ENCODE data around the gene TJP3. TPM values are rescaled to one million over a fixed set of nuclear protein-coding genes. Genes with fewer than 3 reads are reported as not detected.
"Not testable (repeated sequence)": the region's sequence is repeated elsewhere in the genome, so short reads cannot be mapped to it uniquely, and the experiment has no call there.

Gene TJP3
- total RNA-seq, 1 experiment from 2014 or later, result not detected

DNA sequence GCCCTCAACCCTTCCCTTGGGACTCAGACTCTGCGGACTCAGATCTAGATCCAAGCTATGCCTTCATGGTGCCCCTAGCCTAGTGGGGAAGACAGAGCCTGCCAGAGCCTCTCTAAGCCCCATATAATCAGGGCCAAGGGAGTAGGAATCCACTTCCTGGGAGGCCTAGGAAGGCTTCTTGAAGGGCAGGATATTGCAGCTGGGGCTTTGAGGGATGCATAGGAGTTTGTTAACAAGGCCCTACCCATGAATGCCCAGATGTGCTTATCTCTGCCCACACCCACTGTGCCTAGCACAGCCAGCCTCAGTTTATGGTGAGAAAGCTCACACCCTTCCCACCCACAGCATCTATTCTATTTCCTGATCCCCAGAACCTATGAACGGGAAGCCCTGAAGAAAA lies 42.0 kb downstream of the TJP3 start:
- no peak for DNase-seq
- Histone ChIP-seq H3K36me3 (no peaks in the 10 kb centered on the region), H3K4me1 (no peaks in the 10 kb centered on the region), H3K27me3 (no peaks in the 10 kb centered on the region), H3K9me3 (replicated peaks) (no peaks in the 10 kb centered on the region), H3K27ac (no peak overlapping the region), H3K4me3 (no peak overlapping the region)

- Histone ChIP-seq H3K27me3 (no peaks in the 10 kb centered on the region), H3K4me1 (no peaks in the 10 kb centered on the region), H3K27ac (no peak overlapping the region), H3K4me3 (no peak overlapping the region), H3K9me3 (replicated peaks) (no peaks in the 10 kb centered on the region), H3K36me3 (no peaks in the 10 kb centered on the region)
- no peak for DNase-seq
These were observed 43.1 kb downstream of the TJP3 start for GRCh38 chr19:3751236-3751635.

- Histone ChIP-seq H3K36me3 (no peaks in the 10 kb centered on the region), H3K27me3 (no peaks in the 10 kb centered on the region), H3K27ac (no peak overlapping the region), H3K9me3 (replicated peaks) (no peaks in the 10 kb centered on the region), H3K4me3 (no peak overlapping the region), H3K4me1 (no peaks in the 10 kb centered on the region)
- no peak for DNase-seq
These were observed 44.3 kb downstream of the TJP3 start for GRCh38 chr19:3752492-3752891.

DNA sequence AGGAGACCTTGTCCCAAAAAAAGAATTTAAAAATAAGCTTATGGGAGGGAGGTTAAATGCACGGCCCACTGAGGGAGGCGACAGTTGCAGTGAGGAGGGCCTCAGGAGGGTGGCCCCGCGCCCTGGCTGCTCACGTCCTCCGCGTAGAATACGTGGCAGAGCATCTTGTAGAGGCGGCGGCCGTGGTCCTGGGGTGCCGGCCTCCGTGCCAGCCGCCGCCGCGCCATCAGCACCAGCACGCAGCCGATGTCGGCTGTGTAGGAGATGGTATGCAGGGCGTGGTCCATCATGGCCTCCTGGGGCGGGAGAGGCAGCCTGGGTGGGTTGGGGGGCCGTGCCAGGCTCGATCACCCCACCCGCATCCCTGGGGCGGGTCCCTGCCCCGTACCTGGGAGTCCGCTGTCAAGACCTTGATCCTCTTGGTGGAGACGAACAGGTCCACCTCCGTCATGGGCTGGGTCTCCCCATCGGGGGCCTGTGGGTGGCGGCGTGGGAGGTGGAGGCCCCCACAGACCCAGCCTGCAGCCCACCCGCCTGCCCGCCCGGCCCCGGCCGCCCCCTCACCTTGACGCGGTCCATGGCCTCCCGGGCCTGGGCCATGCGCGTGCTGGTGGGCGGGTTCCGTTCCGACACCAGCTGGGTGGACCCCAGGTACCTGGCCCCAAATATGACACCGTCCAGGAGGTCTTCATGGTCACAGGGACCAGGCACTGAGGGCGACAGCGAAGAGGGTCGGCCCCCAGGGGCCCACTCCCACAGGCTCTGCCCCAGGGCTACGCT lies 45.6 kb downstream of the TJP3 start:
- Histone ChIP-seq H3K4me1 (no peaks in the 10 kb centered on the region), H3K36me3 (no peaks in the 10 kb centered on the region), H3K9me3 (replicated peaks) (no peaks in the 10 kb centered on the region), H3K27ac (no peak overlapping the region), H3K4me3 (no peak overlapping the region), H3K27me3 (no peaks in the 10 kb centered on the region)
- no peak for DNase-seq

GRCh38 chr19:3757705-3758104 lies 49.5 kb downstream of the TJP3 start:
- not testable (repeated sequence) for H3K27ac ChIP-seq; H3K27me3 ChIP-seq; H3K9me3 ChIP-seq (replicated peaks); H3K4me3 ChIP-seq; H3K36me3 ChIP-seq; DNase-seq; H3K4me1 ChIP-seq

DNA sequence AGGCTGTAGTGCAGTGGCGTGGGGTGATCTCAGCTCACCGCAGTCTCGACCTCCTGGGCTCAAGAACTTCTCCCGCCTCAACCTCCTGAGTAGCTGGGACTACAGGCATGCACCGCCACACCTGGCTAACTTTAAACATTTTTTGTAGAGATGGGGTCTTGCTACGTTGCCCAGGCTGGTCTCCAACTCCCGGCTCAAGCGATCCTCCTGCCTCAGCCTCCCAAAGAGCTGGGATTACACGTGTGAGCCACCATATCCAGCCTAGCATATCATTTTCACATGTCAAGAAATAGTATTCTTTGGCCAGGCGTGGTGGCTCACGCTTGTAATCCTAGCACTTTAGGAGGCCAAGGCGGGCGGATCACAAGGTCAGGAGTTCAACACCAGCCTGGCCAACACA lies 50.1 kb downstream of the TJP3 start:
- not testable (repeated sequence) for H3K27me3 ChIP-seq; H3K4me3 ChIP-seq; H3K36me3 ChIP-seq; H3K9me3 ChIP-seq (replicated peaks); DNase-seq; H3K4me1 ChIP-seq; H3K27ac ChIP-seq

GRCh38 chr19:3759482-3760254 lies 51.5 kb downstream of the TJP3 start:
- no peak for DNase-seq
- H3K27me3 ChIP-seq, result no peaks in the 10 kb centered on the region
- no peaks in the 10 kb centered on the region for H3K36me3 ChIP-seq
- no peak overlapping the region for H3K27ac ChIP-seq
- H3K9me3 ChIP-seq (replicated peaks), result no peaks in the 10 kb centered on the region
- H3K4me3 ChIP-seq, result no peak overlapping the region
- no peaks in the 10 kb centered on the region for H3K4me1 ChIP-seq

DNA sequence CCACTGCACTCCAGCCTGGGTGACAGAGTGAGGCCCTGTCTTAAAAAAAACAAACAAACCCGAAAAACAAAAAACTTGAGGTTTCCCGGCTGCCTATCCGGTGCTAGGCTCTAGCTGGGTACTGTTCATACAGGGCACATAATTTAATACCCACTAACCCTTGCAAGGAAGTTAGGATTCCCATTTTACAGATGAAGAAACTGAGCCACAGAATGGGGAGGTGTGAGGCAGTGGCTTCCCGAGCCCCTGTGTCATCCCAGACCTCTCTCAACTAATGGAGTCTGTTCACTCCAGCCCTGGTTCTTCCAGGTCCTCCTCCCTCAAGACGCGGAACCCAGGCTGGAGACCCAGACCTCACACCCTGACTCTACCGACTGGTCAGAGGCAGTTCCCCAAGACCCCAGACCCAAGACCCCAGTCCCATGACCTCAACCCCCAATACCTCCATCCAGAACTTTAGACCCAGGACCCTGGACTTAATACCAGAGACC lies 52.7 kb downstream of the TJP3 start:
- H3K36me3 ChIP-seq, result no peaks in the 10 kb centered on the region
- no peaks in the 10 kb centered on the region for H3K4me1 ChIP-seq
- H3K9me3 ChIP-seq (replicated peaks), result no peaks in the 10 kb centered on the region
- peak overlapping the region; percentile 83 for H3K4me3 ChIP-seq
- peak in 1 of 2 experiments; percentile 16 for DNase-seq
- H3K27ac ChIP-seq, result peak overlapping the region; percentile 26; the same call in 1 of the 2 replicates
- H3K27me3 ChIP-seq, result no peaks in the 10 kb centered on the region

DNA sequence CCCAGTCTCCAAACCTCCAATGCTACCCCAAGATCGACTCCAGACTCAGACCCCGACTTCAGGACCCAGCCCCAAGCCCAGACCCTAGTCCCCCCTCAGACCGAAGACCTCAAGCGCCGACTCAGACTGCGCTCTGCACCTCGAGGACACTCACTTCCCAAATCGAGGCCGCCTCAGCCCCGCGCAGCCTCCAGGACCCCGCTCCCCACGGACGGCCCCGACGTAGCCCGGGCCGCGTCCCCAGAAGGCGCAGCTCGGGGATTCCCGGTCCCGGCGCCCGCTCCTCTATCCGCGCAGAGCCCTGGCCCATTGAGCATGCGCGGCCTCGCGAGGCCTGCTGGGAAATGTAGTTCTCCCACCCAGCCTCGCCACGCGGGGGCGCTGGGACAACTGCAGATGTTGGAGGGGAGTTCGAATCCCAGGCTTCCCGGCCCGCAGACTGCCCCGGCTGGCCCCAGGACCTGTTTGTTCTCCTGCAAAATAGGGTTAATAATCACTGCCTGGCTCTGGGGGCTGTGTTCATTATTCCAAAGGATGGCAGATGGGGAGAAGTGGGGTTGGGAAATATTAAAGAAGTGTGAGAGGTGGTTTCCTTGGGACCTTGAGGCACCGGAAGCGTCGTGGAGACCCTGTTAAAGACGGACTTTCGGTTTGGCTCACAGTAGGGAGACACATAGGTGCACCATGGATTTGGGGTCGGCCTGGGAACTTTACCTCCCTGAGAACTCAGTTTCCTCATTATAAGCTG lies 53.4 kb downstream of the TJP3 start, which contains the start of gene APBA3:
TSS of gene APBA3 (minus strand) at position 311 of the 748 bp plus-strand sequence. CDS start 1,428 bp downstream, outside the sequence.
- Histone ChIP-seq H3K4me3 (peak within 1 kb of the TSS; percentile 89), H3K4me1 (no peaks in the 10 kb centered on the region), H3K27ac (peak within 1 kb of the TSS; percentile 78), H3K27me3 (no peaks in the 10 kb centered on the region), H3K9me3 (replicated peaks) (no peaks in the 10 kb centered on the region), H3K36me3 (peaks cover 3% of the 10 kb centered on the region; the same call in 1 of the 2 replicates)
- DNase-seq, result peak; percentile 89 to 94

DNA sequence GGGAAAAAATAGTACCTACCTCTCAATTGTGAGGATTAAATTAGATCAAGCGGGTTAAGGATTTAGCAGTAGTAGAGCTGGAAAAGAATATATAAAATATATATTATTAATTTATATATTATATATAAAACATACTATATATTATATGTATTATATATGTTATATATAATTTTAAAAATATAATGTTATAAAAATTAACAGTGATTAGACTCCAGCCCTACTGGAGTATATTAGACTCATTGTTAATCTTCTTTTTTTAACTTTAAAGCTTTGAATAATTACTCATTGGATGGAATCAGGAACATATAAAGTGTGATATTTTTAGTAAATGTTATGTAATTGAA lies 53.9 kb downstream of the TJP3 start:
- Histone ChIP-seq H3K36me3 (peaks cover 3% of the 10 kb centered on the region; the same call in 1 of the 2 replicates), H3K4me1 (no peaks in the 10 kb centered on the region), H3K4me3 (peak overlapping the region; percentile 89), H3K27ac (no peak overlapping the region), H3K27me3 (no peaks in the 10 kb centered on the region), H3K9me3 (replicated peaks) (no peaks in the 10 kb centered on the region)
- no peak for DNase-seq

DNA sequence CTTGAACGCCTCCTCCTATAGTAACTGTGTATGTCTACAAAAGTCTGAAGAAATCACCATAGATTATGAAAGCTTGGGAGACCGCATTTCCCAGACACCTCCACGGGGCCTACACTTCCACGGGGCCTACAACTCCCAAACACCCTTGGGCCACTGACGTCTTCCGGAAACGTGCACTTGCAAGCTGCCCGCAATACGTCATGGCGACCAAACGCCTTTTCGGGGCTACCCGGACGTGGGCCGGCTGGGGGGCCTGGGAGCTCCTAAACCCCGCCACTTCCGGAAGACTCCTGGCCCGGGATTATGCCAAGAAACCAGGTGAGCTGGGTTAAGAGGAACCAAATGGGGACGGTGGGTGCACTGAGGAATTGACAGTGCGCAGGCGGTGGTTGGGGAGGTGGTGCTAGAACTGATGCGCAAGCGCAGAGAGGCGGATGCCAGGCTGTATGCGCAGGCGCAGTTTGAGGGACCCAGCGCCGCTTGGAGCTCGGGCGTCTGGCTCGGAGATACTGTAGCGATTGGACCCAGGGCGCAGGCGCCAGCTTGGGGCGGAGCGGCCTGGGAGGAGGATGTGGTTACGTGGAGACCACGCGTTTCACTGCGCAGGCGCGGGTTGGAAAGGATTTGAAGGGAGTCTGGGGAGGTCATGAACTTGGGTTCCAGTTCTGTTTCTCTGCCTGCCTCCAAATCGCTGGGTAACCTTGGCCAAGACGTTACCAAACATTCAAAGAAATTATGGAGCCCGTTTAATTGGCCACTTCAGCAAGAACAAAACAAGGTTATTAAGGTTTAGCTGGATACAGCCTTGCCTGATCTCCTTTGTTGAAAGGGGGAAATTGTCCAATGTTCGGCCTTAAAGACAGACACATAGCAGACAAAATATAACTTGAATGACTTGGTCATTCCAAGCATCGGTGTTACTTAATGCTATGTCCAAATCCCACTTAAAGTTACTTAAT lies 54.6 kb downstream of the TJP3 start, which contains the start of gene MRPL54:
TSS of gene MRPL54 (plus strand) at position 182 of the 959 bp plus-strand sequence. CDS start at position 201, 19 bp downstream.
- H3K4me1 ChIP-seq, result no peaks in the 10 kb centered on the region
- DNase-seq, result peak; percentile 98 to 99
- H3K27ac ChIP-seq, result peak within 1 kb of the TSS; percentile 78
- no peaks in the 10 kb centered on the region for H3K27me3 ChIP-seq
- H3K9me3 ChIP-seq (replicated peaks), result no peaks in the 10 kb centered on the region
- H3K36me3 ChIP-seq, result peaks cover 3% of the 10 kb centered on the region; the same call in 1 of the 2 replicates
- peak within 1 kb of the TSS; percentile 89 for H3K4me3 ChIP-seq

DNA sequence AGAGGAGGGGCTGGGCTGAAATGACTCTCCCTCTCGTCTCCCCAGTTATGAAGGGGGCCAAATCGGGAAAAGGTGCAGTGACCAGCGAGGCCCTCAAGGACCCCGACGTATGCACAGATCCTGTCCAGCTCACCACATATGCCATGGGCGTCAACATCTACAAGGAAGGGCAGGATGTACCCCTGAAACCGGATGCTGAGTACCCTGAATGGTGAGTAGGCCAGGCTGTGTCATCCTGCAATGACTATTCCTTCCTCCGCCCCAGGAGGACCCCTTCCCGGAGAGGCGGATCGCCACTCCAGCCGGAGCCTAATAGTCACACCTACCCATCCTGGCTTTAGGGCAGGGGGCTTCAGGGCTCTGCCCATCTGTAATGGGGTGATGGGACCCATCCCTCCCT lies 56.9 kb downstream of the TJP3 start:
- peaks cover 3% of the 10 kb centered on the region; the same call in 1 of the 2 replicates for H3K36me3 ChIP-seq

GRCh38 chr19:3765757-3766156 lies 57.6 kb downstream of the TJP3 start:
- not testable (repeated sequence) for H3K27me3 ChIP-seq, H3K4me3 ChIP-seq, DNase-seq

More for the DNA sequence above, 56.9 kb downstream of the TJP3 start:
- no peak for DNase-seq
- Histone ChIP-seq H3K4me1 (no peaks in the 10 kb centered on the region), H3K4me3 (no peak overlapping the region), H3K27ac (no peak overlapping the region), H3K9me3 (replicated peaks) (no peaks in the 10 kb centered on the region), H3K27me3 (no peaks in the 10 kb centered on the region)

GRCh38 chr19:3766520-3766919 lies 58.3 kb downstream of the TJP3 start:
- H3K36me3 ChIP-seq, result peaks cover 3% of the 10 kb centered on the region; the same call in 1 of the 2 replicates
- no peak overlapping the region for H3K27ac ChIP-seq
- H3K27me3 ChIP-seq, result no peaks in the 10 kb centered on the region
- no peaks in the 10 kb centered on the region for H3K9me3 ChIP-seq (replicated peaks)
- no peaks in the 10 kb centered on the region for H3K4me1 ChIP-seq
- DNase-seq, result no peak
- H3K4me3 ChIP-seq, result no peak overlapping the region

More at GRCh38 chr19:3765757-3766156, 57.6 kb downstream of the TJP3 start:
- H3K4me1 ChIP-seq; H3K27ac ChIP-seq; H3K36me3 ChIP-seq; H3K9me3 ChIP-seq (replicated peaks): not testable (repeated sequence)

Measured in SJCRH30 (cell line).